A673 (cell line): Measurements from ENCODE around the gene SYN1.

Experiments used
- CTCF ChIP-seq: fragments of 300-800, 200-600 bp; sonication (generic); conservative IDR thresholded peaks from 2 replicates; pipeline ENCODE4 v1.5.1; 2017; ENCODE audit warnings: low read depth, mild to moderate bottlenecking, antibody characterized with exemption, low read length, moderate library complexity, mixed read lengths
- EZH2 ChIP-seq: fragments of 200-600 bp; sonication (generic); IDR thresholded peaks from 2 replicates; pipeline ENCODE4 v1.6.1; 2017; ENCODE audit warnings: borderline replicate concordance, low read depth, mild to moderate bottlenecking, mixed read lengths, antibody characterized with exemption, low read length; ENCODE audit not compliant: poor library complexity, severe bottlenecking

GRCh38 chrX:47530049-47530448 is 89.6 kb downstream of the SYN1 start:
- no peak for TF ChIP-seq CTCF
- TF ChIP-seq EZH2 = no peak
